ENCODE measurements around the gene CACNG8. TPM values are rescaled to one million over a fixed set of nuclear protein-coding genes. Genes with fewer than 3 reads are reported as not detected.

Gene CACNG8
- total RNA-seq, 2 donors from 2014 or later = 0.48 to 4.8 TPM

Other genes with a start within 250 kb of the CACNG8 start
- 1 to 10 TPM in 1 of 2 donors, under 1 TPM in 1; 0.20 to 2.6 TPM for gene NLRP12, start 138.6 kb upstream of the CACNG8 start, total RNA-seq
- gene MYADM, start 95.1 kb upstream of the CACNG8 start, total RNA-seq = 100 to 1,000 TPM; 112 to 157 TPM
- 1 to 10 TPM; 2.7 to 5.6 TPM for gene PRKCG, start 80.7 kb upstream of the CACNG8 start, total RNA-seq
- gene CACNG7, start 53.7 kb upstream of the CACNG8 start, total RNA-seq = 1 to 10 TPM; 2.7 to 3.4 TPM
- gene CACNG6, start 28.7 kb downstream of the CACNG8 start, total RNA-seq = 1 to 10 TPM in 1 of 2 donors, under 1 TPM in 1; 0.92 to 1.8 TPM
- not detected for gene VSTM1, start 101.0 kb downstream of the CACNG8 start, total RNA-seq
- not detected for gene TARM1, start 118.4 kb downstream of the CACNG8 start, total RNA-seq
- under 1 TPM; 0.20 to 0.44 TPM for gene OSCAR, start 137.9 kb downstream of the CACNG8 start, total RNA-seq
- gene NDUFA3, start 139.9 kb downstream of the CACNG8 start, total RNA-seq = 100 to 1,000 TPM; 196 to 229 TPM
- gene TFPT, start 152.7 kb downstream of the CACNG8 start, total RNA-seq = 10 to 100 TPM; 19.5 to 21.6 TPM
- 10 to 100 TPM; 79.0 to 85.5 TPM for gene PRPF31, start 152.8 kb downstream of the CACNG8 start, total RNA-seq
- 10 to 100 TPM; 78.9 to 82.7 TPM for gene CNOT3, start 174.8 kb downstream of the CACNG8 start, total RNA-seq
- gene LENG1, start 196.8 kb downstream of the CACNG8 start, total RNA-seq = 1 to 10 TPM; 3.6 to 4.0 TPM
- gene TMC4, start 210.2 kb downstream of the CACNG8 start, total RNA-seq = 10 to 100 TPM; 32.7 to 46.6 TPM
- 100 to 1,000 TPM; 126 to 131 TPM for gene MBOAT7, start 226.6 kb downstream of the CACNG8 start, total RNA-seq
- gene TSEN34, start 228.4 kb downstream of the CACNG8 start, total RNA-seq = 10 to 100 TPM; 26.0 to 27.5 TPM
- gene RPS9, start 237.9 kb downstream of the CACNG8 start, total RNA-seq = 1,000 to 10,000 TPM; 1,302 to 1,460 TPM